ENCODE data around the gene NT5E.
"Not testable (repeated sequence)": the region's sequence is repeated elsewhere in the genome, so short reads cannot be mapped to it uniquely, and the experiment has no call there.

The NT5E gene

DNA sequence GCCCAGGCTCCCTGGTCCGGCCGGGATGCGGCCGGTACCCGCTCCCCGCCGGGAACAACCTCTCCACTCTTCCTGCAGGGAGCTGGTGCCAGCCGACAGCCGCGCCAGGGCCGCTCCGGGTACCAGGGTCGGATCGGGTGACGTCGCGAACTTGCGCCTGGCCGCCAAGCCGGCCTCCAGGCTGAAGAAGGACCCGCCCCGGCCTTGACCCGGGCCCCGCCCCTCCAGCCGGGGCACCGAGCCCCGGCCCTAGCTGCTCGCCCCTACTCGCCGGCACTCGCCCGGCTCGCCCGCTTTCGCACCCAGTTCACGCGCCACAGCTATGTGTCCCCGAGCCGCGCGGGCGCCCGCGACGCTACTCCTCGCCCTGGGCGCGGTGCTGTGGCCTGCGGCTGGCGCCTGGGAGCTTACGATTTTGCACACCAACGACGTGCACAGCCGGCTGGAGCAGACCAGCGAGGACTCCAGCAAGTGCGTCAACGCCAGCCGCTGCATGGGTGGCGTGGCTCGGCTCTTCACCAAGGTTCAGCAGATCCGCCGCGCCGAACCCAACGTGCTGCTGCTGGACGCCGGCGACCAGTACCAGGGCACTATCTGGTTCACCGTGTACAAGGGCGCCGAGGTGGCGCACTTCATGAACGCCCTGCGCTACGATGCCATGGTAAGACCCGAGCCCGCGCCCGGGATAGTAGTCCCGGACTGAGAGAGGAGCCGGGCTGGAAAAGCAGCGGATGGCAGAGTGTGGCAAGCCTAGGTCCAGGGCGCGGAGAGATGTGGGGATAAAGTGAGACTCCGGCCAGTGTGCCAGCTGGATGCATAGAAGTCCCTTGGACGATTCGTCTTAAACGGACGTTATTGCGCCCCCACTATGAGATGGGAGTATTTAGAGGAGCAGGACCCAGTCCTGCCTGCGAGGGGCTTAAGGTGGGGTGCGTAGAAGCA, at the start of gene NT5E:
Gene NT5E (plus strand): TSS at position 266 of the 942 bp plus-strand sequence. CDS start 57 bp downstream, at position 323.
- H3K4me3 ChIP-seq (ENCODE audit: low read length in 2 of 2) = peak within 1 kb of the TSS; percentile 81 to 83
- H3K4me1 ChIP-seq (ENCODE audit: control insufficient read depth in 2 of 2, insufficient read depth in 2 of 2, low read length in 2 of 2) = peaks cover 20 to 21% of the 10 kb centered on the region in 2 donors
- peak within 1 kb of the TSS; percentile 78 to 85 for H3K9ac ChIP-seq (ENCODE audit: low read depth in 1 of 2, low read length in 2 of 2)
- no peaks in the 10 kb centered on the region for H3K27me3 ChIP-seq (ENCODE audit: control insufficient read depth in 2 of 2, insufficient read depth in 2 of 2, low read length in 2 of 2)
- H3K27ac ChIP-seq (ENCODE audit: low read depth in 2 of 2, low read length in 2 of 2) = peak within 1 kb of the TSS; percentile 85 to 88
- H3K36me3 ChIP-seq (ENCODE audit: control insufficient read depth in 2 of 2, insufficient read depth in 2 of 2, low read length in 2 of 2) = no peaks in the 10 kb centered on the region
- H3K9me3 ChIP-seq (ENCODE audit: control insufficient read depth in 2 of 2, low read length in 2 of 2) = no peaks in the 10 kb centered on the region

DNA sequence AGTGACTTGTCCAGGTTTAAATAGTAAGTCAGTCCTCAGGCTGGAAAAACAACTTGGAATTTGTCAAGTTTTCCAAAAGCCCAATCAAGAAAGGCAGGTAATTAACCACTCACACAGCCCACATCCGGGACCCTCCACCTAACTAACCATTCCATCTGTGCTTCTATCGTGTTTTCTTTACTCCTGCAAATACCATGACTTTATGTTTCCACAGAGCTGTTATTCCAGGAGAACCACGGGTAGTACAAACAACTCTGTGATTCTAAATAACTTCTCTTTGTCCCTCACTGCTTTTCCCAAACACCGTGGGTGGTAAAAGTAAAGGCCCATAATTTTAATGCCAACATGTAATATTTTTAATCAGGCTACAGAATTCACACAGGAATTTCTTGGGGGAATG, 49.6 kb upstream of the NT5E start:
- Histone ChIP-seq H3K9ac (ENCODE audit: low read depth in 1 of 2, low read length in 2 of 2) (no peak overlapping the region), H3K4me1 (ENCODE audit: control insufficient read depth in 2 of 2, insufficient read depth in 2 of 2, low read length in 2 of 2) (peaks cover 18 to 47% of the 10 kb centered on the region in 2 donors)

DNA sequence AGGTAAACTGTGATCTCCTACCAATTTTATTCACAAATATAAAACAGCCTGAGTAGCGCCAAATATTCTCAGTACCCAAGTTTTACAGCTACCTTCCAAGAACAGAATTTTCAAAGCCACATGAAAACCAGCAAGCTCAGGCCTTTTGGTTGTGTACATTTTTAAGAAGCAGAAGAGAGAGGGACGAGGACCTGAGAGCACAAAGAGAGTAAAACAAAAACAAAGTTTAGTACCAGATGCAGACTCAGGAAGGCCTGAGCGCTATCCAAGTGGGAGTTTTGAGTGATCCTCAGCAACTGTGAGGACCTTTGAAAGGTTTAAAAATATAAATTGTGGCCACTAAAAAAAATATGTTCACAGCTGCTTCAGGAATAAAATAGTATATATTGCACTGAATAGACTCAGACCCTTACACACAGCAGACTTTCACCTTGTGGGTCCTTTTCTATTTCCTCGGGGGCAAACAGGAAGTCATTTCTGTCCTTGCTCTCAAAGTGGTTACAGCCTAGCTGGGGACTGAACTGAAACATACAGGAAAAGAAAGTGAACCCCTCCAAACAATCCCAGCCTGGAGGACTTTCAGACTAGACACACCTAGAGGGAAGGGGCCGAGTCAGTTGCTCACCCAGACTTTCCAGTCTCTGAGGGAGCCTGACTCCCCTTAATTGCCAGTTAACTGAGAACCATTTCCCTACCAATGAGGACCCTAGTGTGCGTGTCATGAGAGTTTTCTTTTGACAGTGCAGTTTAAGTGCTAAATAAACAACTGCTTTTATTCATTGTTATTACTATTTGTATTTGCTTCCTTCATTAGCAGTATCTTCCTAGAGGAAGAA, 48.5 kb upstream of the NT5E start:
- Histone ChIP-seq H3K4me1 (ENCODE audit: control insufficient read depth in 2 of 2, insufficient read depth in 2 of 2, low read length in 2 of 2) (peaks cover 24 to 51% of the 10 kb centered on the region in 2 donors), H3K27me3 (ENCODE audit: control insufficient read depth in 2 of 2, insufficient read depth in 2 of 2, low read length in 2 of 2) (no peaks in the 10 kb centered on the region), H3K36me3 (ENCODE audit: control insufficient read depth in 2 of 2, insufficient read depth in 2 of 2, low read length in 2 of 2) (no peaks in the 10 kb centered on the region), H3K27ac (ENCODE audit: low read depth in 2 of 2, low read length in 2 of 2) (peak overlapping the region; percentile 85 to 90), H3K9ac (ENCODE audit: low read depth in 1 of 2, low read length in 2 of 2) (peak overlapping the region in 1 of 2 donors; percentile 21), H3K9me3 (ENCODE audit: control insufficient read depth in 2 of 2, low read length in 2 of 2) (no peaks in the 10 kb centered on the region), H3K4me3 (ENCODE audit: low read length in 2 of 2) (no peak overlapping the region)

More for the DNA sequence above, 49.6 kb upstream of the NT5E start:
- H3K9me3 ChIP-seq (ENCODE audit: control insufficient read depth in 2 of 2, low read length in 2 of 2) = no peaks in the 10 kb centered on the region
- no peaks in the 10 kb centered on the region for H3K27me3 ChIP-seq (ENCODE audit: control insufficient read depth in 2 of 2, insufficient read depth in 2 of 2, low read length in 2 of 2)
- no peaks in the 10 kb centered on the region for H3K36me3 ChIP-seq (ENCODE audit: control insufficient read depth in 2 of 2, insufficient read depth in 2 of 2, low read length in 2 of 2)
- no peak overlapping the region for H3K27ac ChIP-seq (ENCODE audit: low read depth in 2 of 2, low read length in 2 of 2)
- H3K4me3 ChIP-seq (ENCODE audit: low read length in 2 of 2) = no peak overlapping the region

DNA sequence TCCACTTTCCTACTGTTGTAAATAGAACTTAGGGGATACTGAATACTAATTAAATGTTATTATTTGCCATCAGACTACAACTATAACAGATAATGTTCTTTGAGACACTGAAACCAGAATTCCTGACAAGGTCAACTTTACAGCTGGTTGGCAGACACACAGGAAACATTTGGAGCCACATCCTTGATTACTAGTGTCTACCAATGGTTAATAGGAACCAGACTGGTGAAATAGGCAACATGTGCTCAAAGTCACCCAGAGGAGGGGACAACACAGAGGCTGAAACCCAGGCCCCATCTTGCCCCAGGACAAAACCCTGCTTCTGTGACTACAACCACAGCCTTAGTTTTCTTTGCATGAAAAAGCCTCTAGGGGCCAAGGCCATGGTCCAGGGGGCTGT, 47.8 kb upstream of the NT5E start:
- Histone ChIP-seq H3K9ac (ENCODE audit: low read depth in 1 of 2, low read length in 2 of 2) (peak overlapping the region in 1 of 2 donors; percentile 21), H3K27me3 (ENCODE audit: control insufficient read depth in 2 of 2, insufficient read depth in 2 of 2, low read length in 2 of 2) (no peaks in the 10 kb centered on the region), H3K27ac (ENCODE audit: low read depth in 2 of 2, low read length in 2 of 2) (peak overlapping the region; percentile 85 to 90), H3K9me3 (ENCODE audit: control insufficient read depth in 2 of 2, low read length in 2 of 2) (no peaks in the 10 kb centered on the region), H3K4me3 (ENCODE audit: low read length in 2 of 2) (no peak overlapping the region), H3K36me3 (ENCODE audit: control insufficient read depth in 2 of 2, insufficient read depth in 2 of 2, low read length in 2 of 2) (no peaks in the 10 kb centered on the region), H3K4me1 (ENCODE audit: control insufficient read depth in 2 of 2, insufficient read depth in 2 of 2, low read length in 2 of 2) (peaks cover 24 to 51% of the 10 kb centered on the region in 2 donors)

DNA sequence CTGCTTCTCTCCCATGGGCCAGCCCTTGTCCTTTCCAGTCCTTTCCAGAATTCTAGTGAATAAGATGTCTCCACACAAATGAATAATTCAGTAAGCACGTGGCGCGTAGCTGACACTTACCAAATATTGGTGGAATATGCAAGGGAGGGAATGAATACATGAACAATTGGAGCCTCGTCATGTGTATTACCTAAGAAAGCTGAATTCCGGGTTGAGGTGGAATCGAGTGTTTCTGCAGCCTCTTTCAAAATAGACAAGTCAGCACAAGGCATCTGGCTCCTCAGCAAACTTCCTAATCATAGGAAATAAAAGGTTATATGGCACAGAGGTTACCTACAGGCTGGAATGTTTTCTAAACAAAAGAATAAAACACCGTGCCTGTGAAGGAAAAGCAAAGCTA, 47.0 kb upstream of the NT5E start:
- H3K36me3 ChIP-seq (ENCODE audit: control insufficient read depth in 2 of 2, insufficient read depth in 2 of 2, low read length in 2 of 2) = no peaks in the 10 kb centered on the region

DNA sequence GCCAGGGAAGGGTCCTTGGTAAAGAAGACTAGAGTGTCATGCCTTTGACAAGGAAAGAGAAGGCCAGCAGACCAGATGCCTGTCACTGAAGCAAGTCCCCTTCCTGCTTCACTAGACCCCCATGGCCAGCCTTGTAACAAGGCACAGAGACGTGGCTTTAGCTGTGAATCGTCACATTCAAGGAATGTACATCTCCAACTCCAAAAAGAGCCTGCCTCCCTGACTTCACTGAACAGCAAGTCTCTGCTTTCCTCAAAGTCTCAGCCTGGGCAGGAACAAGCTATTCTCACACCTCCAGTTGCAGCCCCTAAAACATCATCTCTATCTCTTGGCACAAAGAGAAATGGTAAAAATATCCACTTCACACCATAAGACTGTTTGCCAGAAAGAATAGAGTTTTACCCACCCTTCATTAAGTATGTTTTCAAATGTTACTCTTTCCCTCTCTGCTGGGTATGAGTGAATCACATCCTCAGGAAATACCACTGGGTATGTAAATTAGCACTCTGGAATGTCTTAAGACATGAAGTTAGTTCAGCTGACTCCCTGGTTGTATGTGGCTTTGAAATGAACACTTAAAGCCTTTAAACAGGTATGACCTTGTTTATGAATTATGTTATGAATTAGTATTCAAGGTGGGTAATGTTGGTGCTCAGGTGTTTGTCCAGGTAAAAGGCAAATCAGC, 46.4 kb upstream of the NT5E start:
- Histone ChIP-seq H3K9ac (ENCODE audit: low read depth in 1 of 2, low read length in 2 of 2) (peak overlapping the region in 1 of 2 donors; percentile 51), H3K27ac (ENCODE audit: low read depth in 2 of 2, low read length in 2 of 2) (peak overlapping the region; percentile 85 to 90), H3K4me3 (ENCODE audit: low read length in 2 of 2) (peak overlapping the region in 1 of 2 donors; percentile 11), H3K36me3 (ENCODE audit: control insufficient read depth in 2 of 2, insufficient read depth in 2 of 2, low read length in 2 of 2) (no peaks in the 10 kb centered on the region), H3K27me3 (ENCODE audit: control insufficient read depth in 2 of 2, insufficient read depth in 2 of 2, low read length in 2 of 2) (no peaks in the 10 kb centered on the region), H3K9me3 (ENCODE audit: control insufficient read depth in 2 of 2, low read length in 2 of 2) (no peaks in the 10 kb centered on the region), H3K4me1 (ENCODE audit: control insufficient read depth in 2 of 2, insufficient read depth in 2 of 2, low read length in 2 of 2) (peaks cover 24 to 51% of the 10 kb centered on the region in 2 donors)

More for the DNA sequence above, 47.0 kb upstream of the NT5E start:
- Histone ChIP-seq H3K4me3 (ENCODE audit: low read length in 2 of 2) (no peak overlapping the region), H3K9ac (ENCODE audit: low read depth in 1 of 2, low read length in 2 of 2) (no peak overlapping the region), H3K27me3 (ENCODE audit: control insufficient read depth in 2 of 2, insufficient read depth in 2 of 2, low read length in 2 of 2) (no peaks in the 10 kb centered on the region), H3K4me1 (ENCODE audit: control insufficient read depth in 2 of 2, insufficient read depth in 2 of 2, low read length in 2 of 2) (peaks cover 24 to 51% of the 10 kb centered on the region in 2 donors), H3K27ac (ENCODE audit: low read depth in 2 of 2, low read length in 2 of 2) (peak overlapping the region; percentile 85 to 90), H3K9me3 (ENCODE audit: control insufficient read depth in 2 of 2, low read length in 2 of 2) (no peaks in the 10 kb centered on the region)

DNA sequence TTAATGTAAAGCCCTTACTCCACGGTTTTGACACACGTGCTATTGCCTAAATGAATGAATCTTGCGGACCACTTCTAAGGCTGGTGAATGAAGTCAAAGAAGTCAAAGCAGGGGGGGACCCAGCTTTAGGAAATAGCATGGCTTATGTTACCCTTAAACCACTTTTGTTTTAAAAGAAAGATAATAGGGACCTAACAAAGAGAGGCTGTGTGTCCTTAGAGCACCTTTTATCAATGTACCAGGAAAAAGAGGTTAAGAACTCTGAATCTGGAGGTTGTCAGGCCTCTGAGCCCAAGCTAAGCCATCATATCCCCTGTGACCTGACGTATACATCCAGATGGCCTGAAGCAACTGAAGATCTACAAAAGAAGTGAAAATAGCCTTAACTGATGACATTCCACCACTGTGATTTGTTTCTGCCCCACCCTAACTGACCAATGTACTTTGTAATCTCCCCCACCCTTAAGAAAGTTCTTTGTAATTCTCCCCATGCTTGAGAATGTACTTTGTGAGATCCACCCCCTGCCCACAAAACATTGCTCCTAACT, 45.8 kb upstream of the NT5E start:
- H3K27ac ChIP-seq (ENCODE audit: low read depth in 2 of 2, low read length in 2 of 2) = peak overlapping the region; percentile 85 to 90
- peaks cover 24 to 51% of the 10 kb centered on the region in 2 donors for H3K4me1 ChIP-seq (ENCODE audit: control insufficient read depth in 2 of 2, insufficient read depth in 2 of 2, low read length in 2 of 2)

DNA sequence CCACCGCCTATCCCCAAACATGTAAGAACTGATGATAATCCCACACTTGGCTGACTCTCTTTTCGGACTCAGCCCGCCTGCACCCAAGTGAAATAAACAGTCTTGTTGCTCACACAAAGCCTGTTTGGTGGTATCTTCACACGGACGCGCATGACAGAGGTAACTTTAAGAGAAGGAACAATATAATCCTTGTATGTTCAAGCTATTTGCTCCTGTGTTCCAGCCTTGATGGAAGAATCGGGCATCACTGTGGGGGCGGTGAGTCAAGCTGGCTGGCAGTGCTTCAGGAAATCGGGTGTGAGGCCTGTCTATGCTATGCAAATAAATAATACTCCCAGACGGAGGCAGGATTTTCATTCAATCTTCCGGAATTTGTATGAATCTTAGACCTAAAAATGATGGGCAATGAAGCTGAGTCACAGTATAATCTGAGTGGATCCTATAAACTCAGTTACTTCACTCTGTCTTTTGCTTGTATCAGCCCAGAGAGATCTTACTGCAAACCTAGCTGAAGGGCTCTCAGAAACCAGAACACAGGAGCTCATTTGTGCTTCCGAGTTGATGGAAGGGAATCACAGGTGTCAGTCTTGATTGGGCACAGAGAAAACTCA, 45.2 kb upstream of the NT5E start:
- peaks cover 24 to 51% of the 10 kb centered on the region in 2 donors for H3K4me1 ChIP-seq (ENCODE audit: control insufficient read depth in 2 of 2, insufficient read depth in 2 of 2, low read length in 2 of 2)
- peak overlapping the region; percentile 35 to 51 for H3K9ac ChIP-seq (ENCODE audit: low read depth in 1 of 2, low read length in 2 of 2)
- H3K27me3 ChIP-seq (ENCODE audit: control insufficient read depth in 2 of 2, insufficient read depth in 2 of 2, low read length in 2 of 2) = no peaks in the 10 kb centered on the region
- H3K36me3 ChIP-seq (ENCODE audit: control insufficient read depth in 2 of 2, insufficient read depth in 2 of 2, low read length in 2 of 2) = no peaks in the 10 kb centered on the region
- H3K4me3 ChIP-seq (ENCODE audit: low read length in 2 of 2) = peak overlapping the region; percentile 48 to 51
- H3K9me3 ChIP-seq (ENCODE audit: control insufficient read depth in 2 of 2, low read length in 2 of 2) = no peaks in the 10 kb centered on the region
- peak overlapping the region; percentile 85 to 90 for H3K27ac ChIP-seq (ENCODE audit: low read depth in 2 of 2, low read length in 2 of 2)

More for the DNA sequence above, 45.8 kb upstream of the NT5E start:
- Histone ChIP-seq H3K4me3 (ENCODE audit: low read length in 2 of 2) (peak overlapping the region in 1 of 2 donors; percentile 51), H3K9ac (ENCODE audit: low read depth in 1 of 2, low read length in 2 of 2) (peak overlapping the region in 1 of 2 donors; percentile 51)
- not testable (repeated sequence) for H3K27me3 ChIP-seq (ENCODE audit: control insufficient read depth in 2 of 2, insufficient read depth in 2 of 2, low read length in 2 of 2); H3K36me3 ChIP-seq (ENCODE audit: control insufficient read depth in 2 of 2, insufficient read depth in 2 of 2, low read length in 2 of 2); H3K9me3 ChIP-seq (ENCODE audit: control insufficient read depth in 2 of 2, low read length in 2 of 2)

DNA sequence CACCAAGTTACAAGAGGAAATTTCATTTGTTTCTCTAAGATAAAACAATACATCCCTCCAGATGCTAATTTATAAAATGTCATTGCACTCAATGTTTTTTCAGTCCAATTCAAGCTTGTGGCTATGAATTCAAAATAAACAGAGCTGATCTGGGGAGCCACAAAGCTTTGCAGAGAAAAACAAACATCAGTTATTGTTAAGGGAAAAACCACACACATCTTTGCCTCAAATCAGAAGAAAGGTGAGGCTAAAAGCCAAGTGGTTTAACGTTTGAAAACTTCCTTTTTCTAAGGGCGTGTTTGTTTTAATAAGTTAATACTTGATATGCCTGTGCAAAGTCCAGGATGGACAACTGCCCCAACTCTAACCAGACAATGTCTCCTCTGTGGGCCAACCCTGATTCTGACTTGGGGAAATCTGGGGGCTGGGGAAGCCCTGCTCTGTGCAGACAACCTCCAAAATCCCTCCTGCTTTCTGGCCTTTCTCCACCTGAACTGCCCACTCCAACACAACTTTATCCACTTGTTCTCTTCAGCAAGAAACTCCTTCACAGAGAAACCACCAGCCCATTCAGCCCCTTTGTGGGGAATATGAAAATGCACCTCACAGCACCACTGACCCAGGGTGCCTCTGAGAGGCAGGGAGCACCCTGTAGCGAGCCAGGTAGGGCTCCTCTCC, 44.6 kb upstream of the NT5E start:
- Histone ChIP-seq H3K4me1 (ENCODE audit: control insufficient read depth in 2 of 2, insufficient read depth in 2 of 2, low read length in 2 of 2) (peaks cover 24 to 51% of the 10 kb centered on the region in 2 donors), H3K4me3 (ENCODE audit: low read length in 2 of 2) (peak overlapping the region; percentile 11 to 51), H3K36me3 (ENCODE audit: control insufficient read depth in 2 of 2, insufficient read depth in 2 of 2, low read length in 2 of 2) (no peaks in the 10 kb centered on the region), H3K27ac (ENCODE audit: low read depth in 2 of 2, low read length in 2 of 2) (peak overlapping the region; percentile 85 to 90), H3K9ac (ENCODE audit: low read depth in 1 of 2, low read length in 2 of 2) (peak overlapping the region; percentile 35 to 51), H3K9me3 (ENCODE audit: control insufficient read depth in 2 of 2, low read length in 2 of 2) (no peaks in the 10 kb centered on the region), H3K27me3 (ENCODE audit: control insufficient read depth in 2 of 2, insufficient read depth in 2 of 2, low read length in 2 of 2) (no peaks in the 10 kb centered on the region)

Data from mucosa of rectum (tissue), 2 donors.